Ishikawa (cell line): Measurements from ENCODE around the gene C2orf92.

Source experiments
- CEBPB ChIP-seq: IDR thresholded peaks from 2 replicates; pipeline ENCODE4 v1.6.1; 2012
- CREB1 ChIP-seq: IDR thresholded peaks from 2 replicates; pipeline ENCODE4 v1.6.1; 2012; ENCODE audit warnings: low read depth
- EGR1 ChIP-seq: IDR thresholded peaks from 2 replicates; pipeline ENCODE4 v1.6.1; 2012
- EP300 ChIP-seq: IDR thresholded peaks from 2 replicates; pipeline ENCODE4 v1.6.1; 2012; ENCODE audit warnings: borderline replicate concordance
- FOXM1 ChIP-seq: IDR thresholded peaks from 2 replicates; pipeline ENCODE4 v1.6.1; 2012; ENCODE audit warnings: low read depth, borderline replicate concordance
- MAX ChIP-seq: IDR thresholded peaks from 2 replicates; pipeline ENCODE4 v1.6.1; 2012
- NFIC ChIP-seq: IDR thresholded peaks from 2 replicates; pipeline ENCODE4 v1.6.1; 2012
- RAD21 ChIP-seq: IDR thresholded peaks from 2 replicates; pipeline ENCODE4 v1.6.1; 2012; ENCODE audit warnings: low read depth
- REST ChIP-seq: IDR thresholded peaks from 2 replicates; pipeline ENCODE4 v1.6.1; 2012; ENCODE audit warnings: low read depth, mild to moderate bottlenecking
- TAF1 ChIP-seq: IDR thresholded peaks from 2 replicates; pipeline ENCODE4 v1.6.1; 2012; ENCODE audit warnings: low read depth, mild to moderate bottlenecking
- TCF12 ChIP-seq: IDR thresholded peaks from 2 replicates; pipeline ENCODE4 v1.6.1; 2012; ENCODE audit warnings: low read depth
- TEAD4 ChIP-seq: IDR thresholded peaks from 2 replicates; pipeline ENCODE4 v1.6.1; 2012
- USF1 ChIP-seq: IDR thresholded peaks from 2 replicates; pipeline ENCODE4 v1.6.1; 2012
- YY1 ChIP-seq: IDR thresholded peaks from 2 replicates; pipeline ENCODE4 v1.6.1; 2012; ENCODE audit warnings: low read depth
- ZBTB7A ChIP-seq: IDR thresholded peaks from 2 replicates; pipeline ENCODE4 v1.6.1; 2012; ENCODE audit warnings: low read depth

Gene C2orf92

GRCh38 chr2:97662895-97663625 is 6.5 kb upstream of the C2orf92 start:
- TF ChIP-seq EP300 (no peak), YY1 (no peak), ZBTB7A (peak; percentile 79; the same call in 1 of the 2 replicates), EGR1 (no peak), MAX (peak; percentile 13; the same call in 1 of the 2 replicates)

- no peak; the same call in 1 of the 2 replicates for TF ChIP-seq TAF1
- peak; percentile 38 for TF ChIP-seq ZBTB7A
- 0 out of 2 replicates have a peak, but pooled peaks have one; percentile 4 for TF ChIP-seq TCF12
- TF ChIP-seq NFIC, result no peak
- no peak for TF ChIP-seq CEBPB
- TF ChIP-seq CREB1, result no peak
- no peak for TF ChIP-seq REST
- TF ChIP-seq FOXM1, result no peak
- TF ChIP-seq EP300, result no peak
- no peak for TF ChIP-seq RAD21
- TF ChIP-seq USF1, result no peak
Measured at GRCh38 chr2:97663626-97663961, 5.9 kb upstream of the C2orf92 start.

- no peak; the same call in 1 of the 2 replicates for TF ChIP-seq USF1
- peak; percentile 45 for TF ChIP-seq RAD21
- no peak for TF ChIP-seq EGR1
- peak; percentile 27; the same call in 1 of the 2 replicates for TF ChIP-seq YY1
- TF ChIP-seq TEAD4, result no peak
- 0 out of 2 replicates have a peak, but pooled peaks have one; percentile 7 for TF ChIP-seq TCF12
- TF ChIP-seq EP300, result peak; percentile 14; the same call in 1 of the 2 replicates
- 0 out of 2 replicates have a peak, but pooled peaks have one; percentile 5 for TF ChIP-seq NFIC
- TF ChIP-seq TAF1, result peak; percentile 40; the same call in 1 of the 2 replicates
- TF ChIP-seq CREB1, result peak; percentile 58
- TF ChIP-seq REST, result no peak
- TF ChIP-seq FOXM1, result no peak
- TF ChIP-seq CEBPB, result no peak
- TF ChIP-seq MAX, result peak; percentile 81
- TF ChIP-seq ZBTB7A, result no peak
Measured at GRCh38 chr2:97663962-97664635, 5.4 kb upstream of the C2orf92 start, which contains the start of gene ACTR1B. Gene ACTR1B (minus strand): TSS chr2:97664044. CDS start chr2:97663890, 154 bp downstream.

GRCh38 chr2:97664636-97664970 is 4.9 kb upstream of the C2orf92 start:
- TF ChIP-seq NFIC, result no peak
- TF ChIP-seq TAF1, result no peak
- no peak for TF ChIP-seq MAX
- TF ChIP-seq EP300, result no peak
- TF ChIP-seq YY1, result no peak
- TF ChIP-seq TEAD4, result no peak
- TF ChIP-seq USF1, result no peak

- no peak for TF ChIP-seq YY1
- TF ChIP-seq CREB1, result no peak
- TF ChIP-seq REST, result no peak
- TF ChIP-seq TEAD4, result no peak
- TF ChIP-seq USF1, result no peak
- TF ChIP-seq FOXM1, result no peak
- TF ChIP-seq CEBPB, result no peak
- TF ChIP-seq RAD21, result no peak
- no peak for TF ChIP-seq NFIC
- TF ChIP-seq EP300, result no peak
Measured at GRCh38 chr2:97670471-97670870, 958 bp downstream of the C2orf92 start.
